Endodermal cell (in vitro differentiated cells): ENCODE data around the gene ELMO1. TPM values are rescaled to one million over a fixed set of nuclear protein-coding genes. Genes with fewer than 3 reads are reported as not detected.
A peak's percentile ranks its signal among the peaks of the same experiment; 100 is the strongest.

Experiments
- DNase-seq: peaks from one replicate; pipeline ENCODE4 v3.0.0-alpha.2; 2017
- H3K27ac ChIP-seq: 2 replicates; pipeline ENCODE4 v1.5.1; 2013; ENCODE audit warnings: mild to moderate bottlenecking, low read depth, low read length, moderate library complexity
- H3K27me3 ChIP-seq: 2 replicates; pipeline ENCODE4 v1.6.1; 2013; ENCODE audit warnings: mild to moderate bottlenecking, low read length, moderate library complexity; ENCODE audit not compliant: insufficient read depth, control insufficient read depth, poor library complexity, severe bottlenecking
- H3K36me3 ChIP-seq: 2 replicates; pipeline ENCODE4 v1.7.0; 2013; ENCODE audit warnings: mild to moderate bottlenecking, low read length, moderate library complexity; ENCODE audit not compliant: control insufficient read depth, insufficient read depth
- H3K4me1 ChIP-seq: one replicate; pipeline ENCODE4 v1.7.0; 2013; ENCODE audit warnings: low read length; ENCODE audit not compliant: control insufficient read depth, insufficient read depth
- H3K4me3 ChIP-seq: 2 replicates; pipeline ENCODE4 v1.5.1; 2013; ENCODE audit warnings: mild to moderate bottlenecking, low read length, moderate library complexity
- H3K9ac ChIP-seq: 2 replicates; pipeline ENCODE4 v1.6.1; 2013; ENCODE audit warnings: mild to moderate bottlenecking, low read length, moderate library complexity; ENCODE audit not compliant: poor library complexity, severe bottlenecking; ENCODE audit errors: extremely low read depth
- H3K9me3 ChIP-seq: 2 replicates; pipeline ENCODE4 v1.6.1; 2013; ENCODE audit warnings: mild to moderate bottlenecking, low read length, moderate library complexity; ENCODE audit not compliant: control insufficient read depth
- H3K27ac Mint-ChIP-seq: 2 replicates; pipeline ENCODE4 v1.8.0; 2020; ENCODE audit warnings: mixed read lengths
- H3K27me3 Mint-ChIP-seq: 2 replicates; pipeline ENCODE4 v1.8.0; 2021; ENCODE audit warnings: mild to moderate bottlenecking, mixed read lengths; ENCODE audit not compliant: insufficient read depth
- H3K36me3 Mint-ChIP-seq: 2 replicates; pipeline ENCODE4 v1.8.0; 2020; ENCODE audit warnings: low read depth, mixed read lengths
- H3K4me1 Mint-ChIP-seq: 2 replicates; pipeline ENCODE4 v1.8.0; 2020; ENCODE audit warnings: mixed read lengths
- H3K4me3 Mint-ChIP-seq: 2 replicates; pipeline ENCODE4 v1.8.0; 2020; ENCODE audit warnings: mild to moderate bottlenecking, moderate library complexity, mixed read lengths
- H3K9me3 Mint-ChIP-seq: 2 replicates; pipeline ENCODE4 v1.8.0; 2020; ENCODE audit warnings: mild to moderate bottlenecking, mixed read lengths
- CTCF ChIP-seq: fragments of 200-600 bp; sonication (generic); conservative IDR thresholded peaks from 2 replicates; pipeline ENCODE4 v1.5.0; 2021; ENCODE audit warnings: antibody characterized with exemption, mild to moderate bottlenecking
- WGBS, 2 experiments: methylation state at CpG; one replicate each; pipeline versions ENCODE4 v1.1.5 to v1.1.7; 2013; ENCODE audit warnings: missing lambda C conversion rate in 2 of 2, mixed read lengths in 1 of 2; ENCODE audit not compliant: insufficient coverage in 1 of 2, insufficient read length in 1 of 2; 5-methylcytosine and 5-hydroxymethylcytosine counted together
- total RNA-seq, 2 donors: library from RNA; stranded (reverse); fragmentation: NEBNext Ultra II Directional in 1 of 2; extraction: Animal tissue kit (Norgen Biotek cat#: 25700) in 1 of 2; gene quantifications; 2 replicates in 1 of 2; 3 replicates in 1 of 2; pipeline ENCODE4 v1.2.1, GENCODE V29; 2021

Gene ELMO1
- total RNA-seq, 2 donors from 2014 or later: 120 to 131 TPM

- Mint-ChIP-seq H3K4me3 (peak overlapping the region; percentile 4), H3K27ac (peak overlapping the region; percentile 70), H3K9me3 (peaks cover under 1% of the 10 kb centered on the region), H3K36me3 (peaks cover 13% of the 10 kb centered on the region), H3K4me1 (peaks cover 58% of the 10 kb centered on the region), H3K27me3 (no peaks in the 10 kb centered on the region)
- peak overlapping the region; percentile 14 for H3K4me3 ChIP-seq
- no peak overlapping the region for H3K9ac ChIP-seq
- H3K27ac ChIP-seq: no peak overlapping the region
- no peaks in the 10 kb centered on the region for H3K27me3 ChIP-seq
- peak; percentile 56 for DNase-seq
- H3K36me3 ChIP-seq: peaks cover 13% of the 10 kb centered on the region
- H3K4me1 ChIP-seq: peaks cover 12% of the 10 kb centered on the region
- no peak for TF ChIP-seq CTCF
- 77 to 83% methylated on average over 4 of the region's 4 CpGs for WGBS, 2 experiments
- H3K9me3 ChIP-seq: peaks cover 13% of the 10 kb centered on the region
Observed at GRCh38 chr7:37369906-37370305, 78.8 kb downstream of the ELMO1 start.

GRCh38 chr7:37368540-37368939, 80.1 kb downstream of the ELMO1 start:
- Histone ChIP-seq H3K9ac (no peak overlapping the region), H3K4me1 (peaks cover 12% of the 10 kb centered on the region), H3K36me3 (peaks cover 5% of the 10 kb centered on the region), H3K27ac (no peak overlapping the region), H3K27me3 (no peaks in the 10 kb centered on the region), H3K9me3 (peaks cover 5% of the 10 kb centered on the region), H3K4me3 (peak overlapping the region; percentile 14)
- peak overlapping the region; percentile 64 for H3K27ac Mint-ChIP-seq
- no peaks in the 10 kb centered on the region for H3K27me3 Mint-ChIP-seq
- peak overlapping the region; percentile 12 for H3K4me3 Mint-ChIP-seq
- no peaks in the 10 kb centered on the region for H3K9me3 Mint-ChIP-seq
- H3K36me3 Mint-ChIP-seq: peaks cover 15% of the 10 kb centered on the region
- WGBS, 2 experiments: 41% methylated on average over 1 of the region's 1 CpG; no CpG with 5 or more reads in 1 of the 2 experiments
- peak; percentile 30 for DNase-seq
- peaks cover 66% of the 10 kb centered on the region for H3K4me1 Mint-ChIP-seq
- no peak for TF ChIP-seq CTCF

- peaks cover 15% of the 10 kb centered on the region for H3K4me1 ChIP-seq
- 96 to 98% methylated on average over 3 of the region's 3 CpGs for WGBS, 2 experiments
- no peak overlapping the region for H3K27ac Mint-ChIP-seq
- H3K27me3 ChIP-seq: no peaks in the 10 kb centered on the region
- no peak overlapping the region for H3K27ac ChIP-seq
- peaks cover 22% of the 10 kb centered on the region for H3K36me3 Mint-ChIP-seq
- no peak for DNase-seq
- no peak overlapping the region for H3K9ac ChIP-seq
- H3K27me3 Mint-ChIP-seq: no peaks in the 10 kb centered on the region
- TF ChIP-seq CTCF: no peak
- peak overlapping the region; percentile 14 for H3K4me3 ChIP-seq
- H3K9me3 Mint-ChIP-seq: no peaks in the 10 kb centered on the region
- H3K4me1 Mint-ChIP-seq: peaks cover 62% of the 10 kb centered on the region
- no peaks in the 10 kb centered on the region for H3K36me3 ChIP-seq
- no peak overlapping the region for H3K4me3 Mint-ChIP-seq
- H3K9me3 ChIP-seq: peaks cover 5% of the 10 kb centered on the region
Observed at GRCh38 chr7:37367010-37367409, 81.7 kb downstream of the ELMO1 start.
